H1 (cell line): Measurements from ENCODE around the gene TIMMDC1.

Experiments
- CEBPB ChIP-seq: IDR thresholded peaks from 2 replicates; pipeline ENCODE4 v1.6.1; 2012; ENCODE audit warnings: low read depth, low read length
- EP300 ChIP-seq, 2 experiments: IDR thresholded peaks; 1 replicate in 1 of 2; 2 replicates in 1 of 2; pipeline ENCODE4 v1.6.1; 2011 to 2012; ENCODE audit warnings: low read depth in 2 of 2, low read length in 2 of 2, mild to moderate bottlenecking in 2 of 2, borderline replicate concordance in 1 of 2, inconsistent platforms in 1 of 2, moderate library complexity in 1 of 2
- EZH2 ChIP-seq: fragments of 200-600 bp; sonication (generic); IDR thresholded peaks from 2 replicates; pipeline ENCODE4 v1.7.1; 2012; ENCODE audit warnings: low read depth, mild to moderate bottlenecking, moderate library complexity, low read length, inconsistent platforms; ENCODE audit not compliant: severe bottlenecking
- KDM4A ChIP-seq: IDR thresholded peaks from one replicate; pipeline ENCODE4 v1.7.1; 2012; ENCODE audit warnings: low read depth, mild to moderate bottlenecking, moderate library complexity, low read length, inconsistent platforms; ENCODE audit not compliant: severe bottlenecking
- POLR2A ChIP-seq, 2 experiments: IDR thresholded peaks; 1 replicate in 1 of 2; 2 replicates in 1 of 2; pipeline ENCODE4 v1.6.1; 2011; ENCODE audit warnings: low read depth in 2 of 2, low read length in 2 of 2, mild to moderate bottlenecking in 2 of 2; ENCODE audit errors: control extremely low read depth in 1 of 2
- TCF12 ChIP-seq: IDR thresholded peaks from 2 replicates; pipeline ENCODE4 v1.6.1; 2011; ENCODE audit warnings: low read depth, mild to moderate bottlenecking, low read length
- YY1 ChIP-seq: IDR thresholded peaks from 2 replicates; pipeline ENCODE4 v1.6.1; 2011; ENCODE audit warnings: low read depth, mild to moderate bottlenecking, low read length
- ZNF274 ChIP-seq: IDR thresholded peaks from 2 replicates; pipeline ENCODE4 v1.7.0; 2012; ENCODE audit warnings: low read length, borderline replicate concordance; ENCODE audit errors: extremely low read depth
- TF ChIP-seq, protein P1 (sequence below), 3 experiments: IDR thresholded peaks; 1 replicate in 2 of 3; 2 replicates in 1 of 3; pipeline versions ENCODE4 v1.5.1 to v1.6.1; 2011; ENCODE audit warnings: low read length in 3 of 3, mild to moderate bottlenecking in 3 of 3, inconsistent platforms in 2 of 3, low read depth in 1 of 3, moderate library complexity in 1 of 3; ENCODE audit not compliant: insufficient read depth in 1 of 3; ENCODE audit errors: control extremely low read depth in 1 of 3

DNA sequence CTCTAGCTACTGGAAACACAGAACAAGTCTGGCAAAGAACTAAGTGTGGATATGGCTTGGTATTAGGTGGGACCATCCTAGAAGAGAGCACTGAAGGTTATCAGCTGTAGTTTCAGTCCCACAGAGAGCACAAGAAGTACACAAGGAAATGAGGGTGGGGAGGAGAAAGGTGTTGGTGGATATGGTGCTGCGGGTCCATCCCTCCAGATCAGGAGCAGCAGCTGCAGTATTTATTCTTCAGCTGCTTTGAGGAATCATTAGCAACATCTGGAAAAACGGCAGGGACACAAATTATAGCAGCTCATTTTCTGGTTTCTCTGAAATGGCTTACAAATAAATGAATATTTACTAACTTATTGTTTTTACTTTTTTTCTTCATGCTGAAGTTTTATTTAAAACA is 32.1 kb downstream of the TIMMDC1 start:
- TF ChIP-seq TCF12 (no peak), KDM4A (no peak), EP300 (IDR thresholded peaks at IDR 0.05; ENCODE audit: borderline replicate concordance in 1 of 2, low read depth in 2 of 2, low read length in 2 of 2) (no peak), CEBPB (no peak), EZH2 (no peak), POLR2A (IDR thresholded peaks at IDR 0.05; ENCODE audit: control extremely low read depth in 1 of 2, low read depth in 2 of 2, low read length in 2 of 2) (no peak), YY1 (no peak), ZNF274 (no peak)
- TF ChIP-seq, protein P1, sequence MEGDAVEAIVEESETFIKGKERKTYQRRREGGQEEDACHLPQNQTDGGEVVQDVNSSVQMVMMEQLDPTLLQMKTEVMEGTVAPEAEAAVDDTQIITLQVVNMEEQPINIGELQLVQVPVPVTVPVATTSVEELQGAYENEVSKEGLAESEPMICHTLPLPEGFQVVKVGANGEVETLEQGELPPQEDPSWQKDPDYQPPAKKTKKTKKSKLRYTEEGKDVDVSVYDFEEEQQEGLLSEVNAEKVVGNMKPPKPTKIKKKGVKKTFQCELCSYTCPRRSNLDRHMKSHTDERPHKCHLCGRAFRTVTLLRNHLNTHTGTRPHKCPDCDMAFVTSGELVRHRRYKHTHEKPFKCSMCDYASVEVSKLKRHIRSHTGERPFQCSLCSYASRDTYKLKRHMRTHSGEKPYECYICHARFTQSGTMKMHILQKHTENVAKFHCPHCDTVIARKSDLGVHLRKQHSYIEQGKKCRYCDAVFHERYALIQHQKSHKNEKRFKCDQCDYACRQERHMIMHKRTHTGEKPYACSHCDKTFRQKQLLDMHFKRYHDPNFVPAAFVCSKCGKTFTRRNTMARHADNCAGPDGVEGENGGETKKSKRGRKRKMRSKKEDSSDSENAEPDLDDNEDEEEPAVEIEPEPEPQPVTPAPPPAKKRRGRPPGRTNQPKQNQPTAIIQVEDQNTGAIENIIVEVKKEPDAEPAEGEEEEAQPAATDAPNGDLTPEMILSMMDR (IDR thresholded peaks at IDR 0.05; ENCODE audit: control extremely low read depth in 1 of 3, insufficient read depth in 1 of 3, low read depth in 1 of 3, low read length in 3 of 3), result no peak
